ENCODE measurements around the gene ARHGAP32.

ARHGAP32 gene

GRCh38 chr11:129192150-129192549 is at the start of gene ARHGAP32:
TSS of gene ARHGAP32 (minus strand) at chr11:129192325. CDS start at chr11:129192198, 127 bp downstream.
- ATAC-seq (peak; percentile 71), DNase-seq (no peak)

- ATAC-seq (peak; percentile 68), DNase-seq (no peak)
These were observed 47.1 kb upstream of the ARHGAP32 start for GRCh38 chr11:129239207-129239606.

GRCh38 chr11:129237880-129238638 is 45.9 kb upstream of the ARHGAP32 start:
- ATAC-seq (no peak), DNase-seq (no peak)

GRCh38 chr11:129237456-129237855 is 45.3 kb upstream of the ARHGAP32 start:
- ATAC-seq (no peak), DNase-seq (no peak)

- ATAC-seq, result no peak
- no peak for DNase-seq
These were observed 44.7 kb upstream of the ARHGAP32 start for GRCh38 chr11:129236850-129237249.

GRCh38 chr11:129234978-129235377 is 42.9 kb upstream of the ARHGAP32 start:
- ATAC-seq (no peak), DNase-seq (no peak)

GRCh38 chr11:129230006-129230405 is 37.9 kb upstream of the ARHGAP32 start:
- DNase-seq, result no peak
- no peak for ATAC-seq

GRCh38 chr11:129226207-129226798 is 34.2 kb upstream of the ARHGAP32 start:
- no peak for DNase-seq
- no peak for ATAC-seq

GRCh38 chr11:129225190-129225589 is 33.1 kb upstream of the ARHGAP32 start:
- DNase-seq, result no peak

GRCh38 chr11:129224538-129224937 is 32.4 kb upstream of the ARHGAP32 start:
- ATAC-seq (no peak), DNase-seq (no peak)

More at GRCh38 chr11:129225190-129225589, 33.1 kb upstream of the ARHGAP32 start:
- ATAC-seq, result no peak

GRCh38 chr11:129223701-129224149 is 31.6 kb upstream of the ARHGAP32 start:
- no peak for ATAC-seq
- DNase-seq, result no peak

- ATAC-seq, result no peak
- DNase-seq, result no peak
These were observed 31.1 kb upstream of the ARHGAP32 start for GRCh38 chr11:129223260-129223659.

GRCh38 chr11:129222158-129222557 is 30.0 kb upstream of the ARHGAP32 start:
- DNase-seq (no peak), ATAC-seq (no peak)

- no peak for DNase-seq
- ATAC-seq, result no peak
These were observed 23.6 kb upstream of the ARHGAP32 start for GRCh38 chr11:129215506-129216245.

GRCh38 chr11:129214710-129215295 is 22.7 kb upstream of the ARHGAP32 start:
- DNase-seq (no peak), ATAC-seq (no peak)

- no peak for DNase-seq
- ATAC-seq, result no peak
These were observed 21.1 kb upstream of the ARHGAP32 start for GRCh38 chr11:129213261-129213660.

- DNase-seq (no peak), ATAC-seq (no peak)
These were observed 19.3 kb upstream of the ARHGAP32 start for GRCh38 chr11:129211397-129211796.

GRCh38 chr11:129210831-129211181 is 18.7 kb upstream of the ARHGAP32 start:
- no peak for DNase-seq
- ATAC-seq, result no peak

GRCh38 chr11:129209891-129210830 is 18.0 kb upstream of the ARHGAP32 start:
- ATAC-seq (no peak), DNase-seq (no peak)

GRCh38 chr11:129208863-129209262 is 16.7 kb upstream of the ARHGAP32 start:
- DNase-seq (no peak), ATAC-seq (no peak)

GRCh38 chr11:129204150-129204838 is 12.2 kb upstream of the ARHGAP32 start:
- no peak for ATAC-seq

More at GRCh38 chr11:129204150-129204838, 12.2 kb upstream of the ARHGAP32 start:
- no peak for DNase-seq
